HepG2 (cell line): ENCODE results near the gene DHX58. TPM values are rescaled to one million over a fixed set of nuclear protein-coding genes. Genes with fewer than 3 reads are reported as not detected.
A peak's percentile ranks its signal among the peaks of the same experiment; 100 is the strongest.

Experiments used
- CCDC6 ChIP-seq: sonication (generic); formaldehyde crosslinking; IDR thresholded peaks from 2 replicates; pipeline ENCODE4 v1.8.1; 2022; ENCODE audit warnings: mild to moderate bottlenecking, missing genetic modification reagents, moderate library complexity
- CHCHD3 ChIP-seq: sonication (generic); formaldehyde crosslinking; IDR thresholded peaks from 2 replicates; pipeline ENCODE4 v1.8.0; 2022; ENCODE audit warnings: mild to moderate bottlenecking, missing genetic modification reagents, moderate library complexity
- FOXA3 ChIP-seq: IDR thresholded peaks from 2 replicates; pipeline ENCODE4 v1.6.1; 2016; ENCODE audit warnings: missing genetic modification reagents, missing compliant biosample characterization
- GABPA ChIP-seq, 2 experiments: IDR thresholded peaks; 2 replicates each; pipeline ENCODE4 v1.6.1; 2011 to 2016; ENCODE audit warnings: low read depth in 2 of 2, low read length in 1 of 2, missing biosample characterization in 1 of 2, missing genetic modification characterization in 1 of 2
- GABPB1 ChIP-seq: IDR thresholded peaks from 2 replicates; pipeline ENCODE4 v1.6.1; 2016; ENCODE audit warnings: mild to moderate bottlenecking, missing genetic modification reagents, moderate library complexity, missing compliant biosample characterization
- IKZF4 ChIP-seq: sonication (generic); formaldehyde crosslinking; IDR thresholded peaks from 2 replicates; pipeline ENCODE4 v1.5.1; 2020; ENCODE audit warnings: borderline replicate concordance, mild to moderate bottlenecking, low read depth, missing genetic modification reagents; ENCODE audit errors: not compliant biosample characterization
- MBNL3 ChIP-seq: fragments of 250-450 bp; sonication (Bioruptor Pico); conservative IDR thresholded peaks from 2 replicates; pipeline ENCODE4 v1.8.0; 2022; ENCODE audit warnings: mild to moderate bottlenecking, inconsistent platforms
- MIXL1 ChIP-seq: IDR thresholded peaks from 2 replicates; pipeline ENCODE4 v1.6.1; 2016
- NCOR1 ChIP-seq: fragments of 200-600 bp; sonication (generic); IDR thresholded peaks from 2 replicates; pipeline ENCODE4 v1.7.0; 2017; ENCODE audit warnings: antibody characterized with exemption, low read length, borderline replicate concordance
- POLR2A ChIP-seq, 2 experiments: IDR thresholded peaks; 2 replicates each; pipeline ENCODE4 v1.6.1; 2011; ENCODE audit warnings: low read depth in 2 of 2, low read length in 2 of 2, mild to moderate bottlenecking in 1 of 2, moderate library complexity in 1 of 2; ENCODE audit not compliant: insufficient read depth in 1 of 2
- SALL1 ChIP-seq: sonication (generic); formaldehyde crosslinking; IDR thresholded peaks from 2 replicates; pipeline ENCODE4 v1.8.0; 2022; ENCODE audit warnings: mild to moderate bottlenecking, missing genetic modification reagents
- SATB2 ChIP-seq: sonication (generic); formaldehyde crosslinking; IDR thresholded peaks from 2 replicates; pipeline ENCODE4 v1.5.0; 2020; ENCODE audit warnings: missing genetic modification reagents
- TERF1 ChIP-seq: sonication (generic); formaldehyde crosslinking; IDR thresholded peaks from 2 replicates; pipeline ENCODE4 v1.8.0; 2022; ENCODE audit warnings: mild to moderate bottlenecking, missing genetic modification reagents, moderate library complexity
- ZNF232 ChIP-seq: sonication (generic); formaldehyde crosslinking; IDR thresholded peaks from 2 replicates; pipeline ENCODE4 v1.4.0; 2020; ENCODE audit warnings: missing genetic modification reagents, borderline replicate concordance
- ZNF275 ChIP-seq: sonication (generic); formaldehyde crosslinking; IDR thresholded peaks from 2 replicates; pipeline ENCODE4 v1.8.0; 2022; ENCODE audit warnings: missing genetic modification reagents, mild to moderate bottlenecking, inconsistent platforms, borderline replicate concordance
- ZNF496 ChIP-seq: sonication (generic); formaldehyde crosslinking; IDR thresholded peaks from 2 replicates; pipeline ENCODE4 v1.8.1; 2023; ENCODE audit warnings: mild to moderate bottlenecking, moderate library complexity, missing genetic modification reagents; ENCODE audit not compliant: insufficient replicate concordance
- ZNF841 ChIP-seq: sonication (generic); formaldehyde crosslinking; IDR thresholded peaks from 2 replicates; pipeline ENCODE4 v1.8.1; 2023; ENCODE audit warnings: missing genetic modification reagents, borderline replicate concordance
- ZNF891 ChIP-seq: sonication (generic); formaldehyde crosslinking; IDR thresholded peaks from 2 replicates; pipeline ENCODE4 v1.5.0; 2020; ENCODE audit warnings: mild to moderate bottlenecking, missing genetic modification reagents
- polyA plus RNA-seq, 8 experiments: library from polyadenylated mRNA; depleted of rRNA in 3 of 8; stranded (reverse) in 7 of 8; unstranded in 1 of 8; fragments of >200 nt; fragmentation: Illumina TruSeq in 4 of 8; extraction: Trizol in 4 of 8; gene quantifications; 2 replicates each; pipeline versions ENCODE4 v1.2.1 to v1.2.3, GENCODE V29; 2011 to 2016; ENCODE audit warnings: low read depth in 4 of 8, missing spikeins in 1 of 8, mixed read lengths in 1 of 8; ENCODE audit not compliant: insufficient read depth in 1 of 8
- total RNA-seq, 5 experiments: library from RNA; depleted of rRNA; stranded (reverse); fragments of >200 nt; fragmentation: Illumina TruSeq; extraction: Trizol; gene quantifications; 2 replicates each; pipeline ENCODE4 v1.2.3, GENCODE V29; 2016; ENCODE audit warnings: low read depth in 1 of 5
- TF ChIP-seq, protein P1 (sequence below): sonication (generic); formaldehyde crosslinking; IDR thresholded peaks from 2 replicates; pipeline ENCODE4 v1.5.1; 2020; ENCODE audit warnings: mild to moderate bottlenecking, missing genetic modification reagents, moderate library complexity
- TF ChIP-seq, protein P2 (sequence below): sonication (generic); formaldehyde crosslinking; IDR thresholded peaks from 2 replicates; pipeline ENCODE4 v1.5.0; 2020; ENCODE audit warnings: missing genetic modification reagents, mild to moderate bottlenecking, borderline replicate concordance
- TF ChIP-seq, protein P3 (sequence below): sonication (generic); formaldehyde crosslinking; IDR thresholded peaks from 2 replicates; pipeline ENCODE4 v1.5.0; 2020; ENCODE audit warnings: missing genetic modification reagents

The DHX58 gene
- total and polyA plus RNA-seq, 2 of the 13 experiments (the other 11 are each of a cell fraction or from before 2014, with no cell fraction given), result 6.7 to 7.8 TPM

- TF ChIP-seq MBNL3 (CRISPR knock-in tag), result no peak
- TF ChIP-seq NCOR1, result no peak
- no peak for TF ChIP-seq ZNF841 (CRISPR knock-in tag)
- TF ChIP-seq IKZF4 (CRISPR knock-in tag), result no peak
- no peak for TF ChIP-seq ZNF275 (CRISPR knock-in tag)
- no peak for TF ChIP-seq ZNF496 (CRISPR knock-in tag)
- no peak for TF ChIP-seq POLR2A (IDR thresholded peaks at IDR 0.05; ENCODE audit: insufficient read depth in 1 of 2, low read depth in 2 of 2, low read length in 2 of 2)
- no peak for TF ChIP-seq GABPA (IDR thresholded peaks at IDR 0.05; ENCODE audit: low read depth, low read length)
- peak; percentile 50; the same call in 1 of the 2 replicates for TF ChIP-seq GABPA (CRISPR knock-in tag; IDR thresholded peaks at IDR 0.05; ENCODE audit: low read depth)
- TF ChIP-seq, protein P1, sequence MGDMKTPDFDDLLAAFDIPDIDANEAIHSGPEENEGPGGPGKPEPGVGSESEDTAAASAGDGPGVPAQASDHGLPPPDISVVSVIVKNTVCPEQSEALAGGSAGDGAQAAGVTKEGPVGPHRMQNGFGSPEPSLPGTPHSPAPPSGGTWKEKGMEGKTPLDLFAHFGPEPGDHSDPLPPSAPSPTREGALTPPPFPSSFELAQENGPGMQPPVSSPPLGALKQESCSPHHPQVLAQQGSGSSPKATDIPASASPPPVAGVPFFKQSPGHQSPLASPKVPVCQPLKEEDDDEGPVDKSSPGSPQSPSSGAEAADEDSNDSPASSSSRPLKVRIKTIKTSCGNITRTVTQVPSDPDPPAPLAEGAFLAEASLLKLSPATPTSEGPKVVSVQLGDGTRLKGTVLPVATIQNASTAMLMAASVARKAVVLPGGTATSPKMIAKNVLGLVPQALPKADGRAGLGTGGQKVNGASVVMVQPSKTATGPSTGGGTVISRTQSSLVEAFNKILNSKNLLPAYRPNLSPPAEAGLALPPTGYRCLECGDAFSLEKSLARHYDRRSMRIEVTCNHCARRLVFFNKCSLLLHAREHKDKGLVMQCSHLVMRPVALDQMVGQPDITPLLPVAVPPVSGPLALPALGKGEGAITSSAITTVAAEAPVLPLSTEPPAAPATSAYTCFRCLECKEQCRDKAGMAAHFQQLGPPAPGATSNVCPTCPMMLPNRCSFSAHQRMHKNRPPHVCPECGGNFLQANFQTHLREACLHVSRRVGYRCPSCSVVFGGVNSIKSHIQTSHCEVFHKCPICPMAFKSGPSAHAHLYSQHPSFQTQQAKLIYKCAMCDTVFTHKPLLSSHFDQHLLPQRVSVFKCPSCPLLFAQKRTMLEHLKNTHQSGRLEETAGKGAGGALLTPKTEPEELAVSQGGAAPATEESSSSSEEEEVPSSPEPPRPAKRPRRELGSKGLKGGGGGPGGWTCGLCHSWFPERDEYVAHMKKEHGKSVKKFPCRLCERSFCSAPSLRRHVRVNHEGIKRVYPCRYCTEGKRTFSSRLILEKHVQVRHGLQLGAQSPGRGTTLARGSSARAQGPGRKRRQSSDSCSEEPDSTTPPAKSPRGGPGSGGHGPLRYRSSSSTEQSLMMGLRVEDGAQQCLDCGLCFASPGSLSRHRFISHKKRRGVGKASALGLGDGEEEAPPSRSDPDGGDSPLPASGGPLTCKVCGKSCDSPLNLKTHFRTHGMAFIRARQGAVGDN (CRISPR knock-in tag), result peak; percentile 93
- TF ChIP-seq CHCHD3, result no peak
- TF ChIP-seq SALL1, result peak; percentile 46; the same call in 1 of the 2 replicates
- no peak for TF ChIP-seq ZNF232 (CRISPR knock-in tag)
- TF ChIP-seq MIXL1 (CRISPR knock-in tag), result no peak
- no peak for TF ChIP-seq CCDC6 (CRISPR knock-in tag)
- TF ChIP-seq, protein P2, sequence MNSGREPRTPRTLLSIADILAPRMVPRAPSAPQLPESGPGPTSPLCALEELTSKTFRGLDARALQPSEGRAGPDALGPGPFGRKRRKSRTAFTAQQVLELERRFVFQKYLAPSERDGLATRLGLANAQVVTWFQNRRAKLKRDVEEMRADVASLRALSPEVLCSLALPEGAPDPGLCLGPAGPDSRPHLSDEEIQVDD (CRISPR knock-in tag), result no peak
- no peak for TF ChIP-seq FOXA3
- TF ChIP-seq SATB2 (CRISPR knock-in tag), result no peak
- TF ChIP-seq, protein P3, sequence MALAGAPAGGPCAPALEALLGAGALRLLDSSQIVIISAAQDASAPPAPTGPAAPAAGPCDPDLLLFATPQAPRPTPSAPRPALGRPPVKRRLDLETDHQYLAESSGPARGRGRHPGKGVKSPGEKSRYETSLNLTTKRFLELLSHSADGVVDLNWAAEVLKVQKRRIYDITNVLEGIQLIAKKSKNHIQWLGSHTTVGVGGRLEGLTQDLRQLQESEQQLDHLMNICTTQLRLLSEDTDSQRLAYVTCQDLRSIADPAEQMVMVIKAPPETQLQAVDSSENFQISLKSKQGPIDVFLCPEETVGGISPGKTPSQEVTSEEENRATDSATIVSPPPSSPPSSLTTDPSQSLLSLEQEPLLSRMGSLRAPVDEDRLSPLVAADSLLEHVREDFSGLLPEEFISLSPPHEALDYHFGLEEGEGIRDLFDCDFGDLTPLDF, result no peak
- TF ChIP-seq ZNF891 (CRISPR knock-in tag), result no peak
- TF ChIP-seq GABPB1 (CRISPR knock-in tag), result peak; percentile 31; the same call in 1 of the 2 replicates
- no peak for TF ChIP-seq TERF1 (CRISPR knock-in tag)
Observed at GRCh38 chr17:42107597-42108576, 4.6 kb downstream of the DHX58 start (continued).
